Trophoblast cell (in vitro differentiated cells and primary cell): ENCODE measurements around the gene PGM1.

Source experiments
- DNase-seq, 2 donors: peaks; one replicate each; pipeline ENCODE4 v3.0.0-alpha.2; 2016
- H2AFZ ChIP-seq: 2 replicates; pipeline ENCODE4 v1.6.1; 2013; ENCODE audit warnings: low read length, moderate library complexity, mild to moderate bottlenecking; ENCODE audit not compliant: insufficient read depth, poor library complexity
- H2AK5ac ChIP-seq: 2 replicates; pipeline ENCODE4 v1.6.1; 2013; ENCODE audit warnings: mild to moderate bottlenecking, low read length
- H2BK120ac ChIP-seq: 2 replicates; pipeline ENCODE4 v1.6.1; 2013; ENCODE audit warnings: low read length, mild to moderate bottlenecking, moderate library complexity; ENCODE audit not compliant: insufficient read depth, poor library complexity
- H2BK12ac ChIP-seq: 2 replicates; pipeline ENCODE4 v1.6.1; 2013; ENCODE audit warnings: mild to moderate bottlenecking, low read length, moderate library complexity
- H2BK5ac ChIP-seq: 2 replicates; pipeline ENCODE4 v1.6.1; 2013; ENCODE audit warnings: low read length, low read depth, moderate library complexity, mild to moderate bottlenecking; ENCODE audit not compliant: poor library complexity
- H3K14ac ChIP-seq: 2 replicates; pipeline ENCODE4 v1.6.1; 2013; ENCODE audit warnings: mild to moderate bottlenecking, low read length
- H3K18ac ChIP-seq: 2 replicates; pipeline ENCODE4 v1.6.1; 2013; ENCODE audit warnings: mild to moderate bottlenecking, low read length
- H3K23ac ChIP-seq: 2 replicates; pipeline ENCODE4 v1.6.1; 2013; ENCODE audit warnings: low read length
- H3K27ac ChIP-seq: 2 replicates; pipeline ENCODE4 v1.5.1; 2013; ENCODE audit warnings: low read depth, mild to moderate bottlenecking, inconsistent platforms, low read length, moderate library complexity
- H3K27me3 ChIP-seq: 2 replicates; pipeline ENCODE4 v1.6.1; 2013; ENCODE audit warnings: inconsistent platforms, mild to moderate bottlenecking, low read length, moderate library complexity; ENCODE audit not compliant: insufficient read depth
- H3K36me3 ChIP-seq, 2 experiments: 1 replicate in 1 of 2; 2 replicates in 1 of 2; pipeline ENCODE4 v1.6.1; 2013; ENCODE audit warnings: low read length in 2 of 2, mild to moderate bottlenecking in 2 of 2, moderate library complexity in 1 of 2; ENCODE audit not compliant: insufficient read depth in 2 of 2, control insufficient read depth in 1 of 2
- H3K4ac ChIP-seq: 2 replicates; pipeline ENCODE4 v1.6.1; 2013; ENCODE audit warnings: low read depth, mild to moderate bottlenecking, low read length, moderate library complexity
- H3K4me1 ChIP-seq, 2 experiments: 1 replicate in 1 of 2; 2 replicates in 1 of 2; pipeline ENCODE4 v1.6.1; 2013; ENCODE audit warnings: low read length in 2 of 2, mild to moderate bottlenecking in 2 of 2, moderate library complexity in 1 of 2; ENCODE audit not compliant: insufficient read depth in 2 of 2, control insufficient read depth in 1 of 2
- H3K4me2 ChIP-seq: 2 replicates; pipeline ENCODE4 v1.6.1; 2013; ENCODE audit warnings: inconsistent platforms, mild to moderate bottlenecking, low read length, moderate library complexity
- H3K4me3 ChIP-seq: 2 replicates; pipeline ENCODE4 v1.5.1; 2013; ENCODE audit warnings: mild to moderate bottlenecking, low read depth, low read length, inconsistent platforms
- H3K79me1 ChIP-seq: one replicate; pipeline ENCODE4 v1.6.1; 2013; ENCODE audit warnings: low read length
- H3K79me2 ChIP-seq: 2 replicates; pipeline ENCODE4 v1.6.1; 2013; ENCODE audit warnings: low read length, mild to moderate bottlenecking; ENCODE audit not compliant: control insufficient read depth, insufficient read depth, poor library complexity
- H3K9ac ChIP-seq: 2 replicates; pipeline ENCODE4 v1.6.1; 2013; ENCODE audit warnings: mild to moderate bottlenecking, low read length
- H3K9me3 ChIP-seq: 2 replicates; pipeline ENCODE4 v1.6.1; 2013; ENCODE audit warnings: low read depth, mild to moderate bottlenecking, control low read depth, inconsistent platforms, low read length; ENCODE audit not compliant: insufficient read depth
- H4K12ac ChIP-seq: 2 replicates; pipeline ENCODE4 v1.6.1; 2013; ENCODE audit warnings: low read depth, mild to moderate bottlenecking, low read length, moderate library complexity
- H4K8ac ChIP-seq: 2 replicates; pipeline ENCODE4 v1.6.1; 2013; ENCODE audit warnings: low read depth, mild to moderate bottlenecking, low read length, moderate library complexity
- H4K91ac ChIP-seq: one replicate; pipeline ENCODE4 v1.6.1; 2013; ENCODE audit warnings: low read depth, mild to moderate bottlenecking, low read length, moderate library complexity
- WGBS: extraction: QIAGEN DNeasy Blood & Tissue Kit; methylation state at CpG from one replicate; pipeline ENCODE4 v1.1.7; 2013; ENCODE audit warnings: missing lambda C conversion rate; ENCODE audit not compliant: insufficient read length, insufficient coverage; ENCODE audit errors: extremely low coverage; 5-methylcytosine and 5-hydroxymethylcytosine counted together

The PGM1 gene

GRCh38 chr1:63618011-63618410, 24.8 kb downstream of the PGM1 start:
- Histone ChIP-seq H3K14ac (no peak overlapping the region), H4K91ac (no peak overlapping the region), H2BK5ac (no peak overlapping the region), H2AK5ac (no peak overlapping the region), H3K9ac (no peak overlapping the region), H3K27ac (no peak overlapping the region), H3K23ac (no peak overlapping the region), H3K4ac (no peak overlapping the region), H3K9me3 (no peaks in the 10 kb centered on the region), H2AFZ (no peak overlapping the region), H3K79me2 (no peaks in the 10 kb centered on the region), H3K4me3 (no peak overlapping the region), H2BK120ac (no peak overlapping the region), H3K27me3 (no peaks in the 10 kb centered on the region), H4K8ac (no peak overlapping the region), H4K12ac (no peak overlapping the region), H3K4me1 (peaks cover 2 to 4% of the 10 kb centered on the region in 2 experiments), H3K36me3 (no peaks in the 10 kb centered on the region), H2BK12ac (no peak overlapping the region), H3K18ac (no peak overlapping the region), H3K4me2 (no peak overlapping the region), H3K79me1 (peaks cover 2% of the 10 kb centered on the region)
- DNase-seq, result peak in 1 of 2 donors; percentile 69

- no peak overlapping the region for H3K18ac ChIP-seq
- H4K8ac ChIP-seq, result no peak overlapping the region
- H3K23ac ChIP-seq, result no peak overlapping the region
- H2BK5ac ChIP-seq, result no peak overlapping the region
- H2BK12ac ChIP-seq, result no peak overlapping the region
- no peaks in the 10 kb centered on the region for H3K36me3 ChIP-seq
- H3K27me3 ChIP-seq, result no peaks in the 10 kb centered on the region
- no peak overlapping the region for H3K4me3 ChIP-seq
- no peak overlapping the region for H3K14ac ChIP-seq
- H4K91ac ChIP-seq, result no peak overlapping the region
- H2BK120ac ChIP-seq, result no peak overlapping the region
- no peak overlapping the region for H3K9ac ChIP-seq
- WGBS, result no CpG with 5 or more reads among the region's 4 CpGs
- no peak overlapping the region for H2AK5ac ChIP-seq
- no peak overlapping the region for H2AFZ ChIP-seq
- no peaks in the 10 kb centered on the region for H3K79me2 ChIP-seq
- no peak for DNase-seq
- no peak overlapping the region for H3K4ac ChIP-seq
- no peak overlapping the region for H4K12ac ChIP-seq
- no peaks in the 10 kb centered on the region for H3K4me1 ChIP-seq
- H3K79me1 ChIP-seq, result no peaks in the 10 kb centered on the region
- H3K27ac ChIP-seq, result no peak overlapping the region
- H3K9me3 ChIP-seq, result no peaks in the 10 kb centered on the region
- no peak overlapping the region for H3K4me2 ChIP-seq
These were observed 26.3 kb downstream of the PGM1 start for GRCh38 chr1:63619558-63619957.

- Histone ChIP-seq H2BK5ac (no peak overlapping the region), H3K4me1 (no peaks in the 10 kb centered on the region), H3K4me3 (no peak overlapping the region), H3K23ac (no peak overlapping the region), H3K14ac (no peak overlapping the region), H3K27ac (no peak overlapping the region), H3K4ac (no peak overlapping the region), H3K9ac (no peak overlapping the region), H2BK12ac (no peak overlapping the region), H3K79me1 (no peaks in the 10 kb centered on the region), H2AK5ac (no peak overlapping the region), H3K9me3 (no peaks in the 10 kb centered on the region), H4K91ac (no peak overlapping the region), H3K27me3 (no peaks in the 10 kb centered on the region), H3K18ac (no peak overlapping the region), H3K36me3 (no peaks in the 10 kb centered on the region), H3K79me2 (no peaks in the 10 kb centered on the region), H4K12ac (no peak overlapping the region), H2AFZ (no peak overlapping the region), H2BK120ac (no peak overlapping the region), H3K4me2 (no peak overlapping the region), H4K8ac (no peak overlapping the region)
- no peak for DNase-seq
- no CpG with 5 or more reads among the region's 5 CpGs for whole genome bisulfite sequencing
These were observed 27.5 kb downstream of the PGM1 start for GRCh38 chr1:63620671-63621070.

- Histone ChIP-seq H2BK5ac (no peak overlapping the region), H2AFZ (no peak overlapping the region), H3K27me3 (no peaks in the 10 kb centered on the region), H3K23ac (no peak overlapping the region), H3K4ac (no peak overlapping the region), H2AK5ac (no peak overlapping the region), H3K27ac (no peak overlapping the region), H2BK12ac (no peak overlapping the region), H3K79me1 (no peaks in the 10 kb centered on the region), H3K36me3 (no peaks in the 10 kb centered on the region), H3K79me2 (no peaks in the 10 kb centered on the region), H4K12ac (no peak overlapping the region), H3K18ac (no peak overlapping the region), H4K91ac (no peak overlapping the region), H3K14ac (no peak overlapping the region), H3K9ac (no peak overlapping the region), H3K4me1 (peaks cover 0 to 2% of the 10 kb centered on the region in 2 experiments), H3K9me3 (no peaks in the 10 kb centered on the region), H3K4me2 (no peak overlapping the region), H2BK120ac (no peak overlapping the region), H3K4me3 (no peak overlapping the region), H4K8ac (no peak overlapping the region)
- WGBS, result no CpG with 5 or more reads among the region's 3 CpGs
- no peak for DNase-seq
These were observed 27.9 kb downstream of the PGM1 start for GRCh38 chr1:63621075-63621474.
